HG03060 (cell line): Measurements from ENCODE around the gene SLC38A8.

ENCODE experiments used
- ATAC-seq: cut with Tn5 transposase; IDR thresholded peaks from one replicate; pipeline ENCODE4 v1.9.1; 2021; ENCODE audit warnings: low read depth, moderate number of reproducible peaks; ENCODE audit not compliant: unreplicated experiment

SLC38A8 gene

DNA sequence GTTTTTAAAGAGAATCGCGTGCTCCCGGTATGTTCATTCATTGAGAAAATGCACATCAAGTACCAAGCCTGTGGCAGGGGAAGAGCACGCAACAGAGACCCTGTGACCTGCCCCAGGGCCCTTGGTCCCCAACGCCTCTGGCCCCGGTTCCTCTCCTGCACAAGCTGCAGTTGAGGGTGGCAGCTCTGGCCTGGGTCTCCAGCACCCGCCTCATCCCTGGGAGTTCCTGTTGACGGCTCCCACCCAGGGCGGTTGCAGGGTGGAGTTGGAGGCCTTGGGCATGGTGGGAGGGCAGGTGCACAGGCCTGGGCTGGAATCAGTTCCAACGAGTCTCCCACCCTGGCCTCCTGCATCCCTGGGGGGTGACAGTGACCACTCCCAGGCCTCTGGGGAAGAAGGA, 69.5 kb downstream of the SLC38A8 start:
- ATAC-seq = no peak

DNA sequence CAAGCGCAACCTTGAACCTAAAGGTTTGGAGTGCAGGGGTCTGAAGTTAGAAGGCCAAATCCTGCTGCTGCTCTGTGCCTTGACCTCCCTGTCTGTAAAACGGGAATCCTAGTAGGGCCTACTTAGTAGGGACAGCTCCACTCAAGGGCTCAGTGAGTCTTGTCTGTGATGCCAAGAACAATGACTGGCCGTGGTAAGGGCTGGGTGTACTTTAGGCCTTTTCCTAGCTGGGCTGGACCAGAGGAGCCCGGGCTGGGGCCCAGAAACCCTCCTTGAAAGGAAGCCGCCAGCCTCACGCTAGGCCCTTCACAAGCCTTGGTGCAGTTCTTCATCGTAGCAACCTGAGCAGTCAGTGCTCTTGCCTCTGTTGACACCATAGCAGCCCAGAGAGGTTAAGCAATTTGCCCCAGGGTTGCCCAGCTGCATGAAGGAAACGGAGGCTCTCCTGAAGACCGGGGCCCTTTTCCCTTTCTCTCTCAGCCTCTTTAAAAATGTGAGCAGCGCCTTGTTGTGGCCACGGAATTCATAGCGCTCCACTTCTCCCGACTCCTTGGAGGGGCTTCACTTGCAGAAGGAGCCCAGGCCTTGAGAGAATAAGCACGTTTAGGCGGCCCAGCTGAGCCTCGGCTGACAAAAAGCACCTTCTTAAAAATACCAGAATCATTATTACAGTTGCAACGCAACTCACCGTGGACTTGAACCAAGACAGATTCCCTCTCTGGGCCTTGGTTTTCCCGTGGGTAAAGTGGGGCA, 70.2 kb downstream of the SLC38A8 start:
- no peak for ATAC-seq

DNA sequence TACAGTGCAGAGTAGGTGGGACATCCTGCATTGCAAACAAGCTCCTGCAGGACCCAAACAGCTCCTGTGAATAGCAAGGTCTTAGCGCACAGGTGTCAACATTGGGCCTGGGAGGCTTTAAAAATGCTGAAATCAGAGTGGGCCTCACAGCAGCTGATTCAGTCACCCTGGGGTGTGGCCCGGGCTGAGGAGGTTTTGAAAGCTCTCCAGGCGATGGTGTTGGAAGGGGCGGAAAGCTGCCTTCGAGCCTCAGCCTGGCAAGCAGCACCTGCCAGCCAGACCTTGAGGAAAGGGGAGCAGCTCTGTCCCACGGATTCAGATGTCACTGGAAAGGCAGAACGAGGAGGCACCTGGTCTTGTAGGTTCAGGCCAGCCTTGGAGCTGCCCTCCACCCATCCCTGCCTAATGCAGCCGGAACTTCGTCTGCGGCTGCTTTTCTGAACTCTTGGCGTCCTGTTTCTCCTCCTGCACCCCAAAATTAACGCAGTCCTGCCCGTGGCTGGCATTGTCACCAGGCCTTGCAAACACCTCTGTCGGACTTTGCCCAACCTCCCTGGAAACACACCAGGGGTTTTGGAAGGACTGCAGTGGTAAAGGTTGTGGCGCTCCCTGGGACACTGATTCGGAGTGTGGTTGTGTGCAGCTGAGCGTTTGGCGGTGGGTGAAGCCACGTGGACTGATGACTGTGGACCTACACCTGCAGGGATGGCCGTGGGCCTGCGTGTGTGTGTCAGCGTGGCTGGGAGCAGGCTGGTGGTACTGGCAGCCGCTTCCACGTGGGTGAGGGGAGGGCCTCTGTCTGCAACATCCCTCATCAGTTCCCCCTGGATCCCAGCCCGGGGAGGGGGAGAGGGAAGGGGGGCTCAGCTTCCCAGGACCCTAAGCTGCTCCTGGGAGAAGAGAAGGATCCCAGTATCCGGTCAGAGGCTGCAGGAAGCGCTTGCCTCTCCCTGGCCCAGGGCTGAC, 71.1 kb downstream of the SLC38A8 start:
- no peak for ATAC-seq

DNA sequence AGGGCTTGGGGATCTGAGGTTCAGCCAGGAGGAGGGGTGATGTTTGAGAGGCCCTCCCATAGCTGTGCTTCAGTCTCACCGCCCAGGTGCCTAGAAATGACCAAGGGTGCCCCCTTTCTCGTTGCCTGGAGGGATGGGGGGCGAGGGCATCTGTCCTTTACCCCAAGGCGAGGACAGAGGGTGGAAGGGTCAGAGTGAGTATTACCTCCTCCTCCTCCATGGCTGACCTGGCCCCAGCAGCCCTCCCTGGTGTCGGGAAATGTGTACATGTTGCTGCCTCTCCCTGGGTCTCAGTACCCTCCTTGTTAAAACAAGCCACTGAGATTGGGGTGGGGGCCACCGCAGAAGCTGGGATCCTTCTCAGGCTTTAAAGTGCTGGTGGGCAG, 72.2 kb downstream of the SLC38A8 start:
- no peak for ATAC-seq

DNA sequence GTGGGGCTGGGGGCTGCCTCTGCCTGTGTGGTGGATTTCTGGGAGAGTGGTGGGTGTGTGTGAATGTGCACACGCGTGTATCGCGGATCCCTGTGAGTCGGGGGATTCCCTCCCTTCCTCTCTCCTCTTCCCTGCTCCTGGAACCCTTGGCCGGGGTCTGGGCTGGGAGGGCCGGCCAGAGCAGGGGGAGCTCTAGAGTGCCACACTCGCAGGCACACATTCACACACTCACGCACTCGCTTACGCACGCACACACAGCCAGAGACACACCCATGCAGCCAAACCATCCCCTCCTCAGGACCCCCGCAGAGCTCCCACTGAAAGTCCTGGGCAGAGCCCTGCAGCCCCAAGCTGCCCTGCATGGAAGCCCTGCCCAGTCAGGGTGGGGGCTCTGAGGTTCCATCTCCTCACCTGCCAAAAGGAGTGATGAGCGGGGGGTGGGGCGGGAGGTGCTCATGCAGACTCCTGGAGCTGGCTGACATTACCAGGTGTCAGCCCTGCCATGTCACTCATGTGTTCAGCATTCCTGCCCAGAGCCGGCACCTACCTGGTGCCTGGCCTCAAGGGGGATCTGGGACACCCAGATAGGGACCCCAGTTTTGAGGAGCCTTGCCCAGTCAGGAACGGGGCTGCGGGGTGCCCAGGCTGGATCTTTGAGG, 72.7 kb downstream of the SLC38A8 start:
- no peak for ATAC-seq

DNA sequence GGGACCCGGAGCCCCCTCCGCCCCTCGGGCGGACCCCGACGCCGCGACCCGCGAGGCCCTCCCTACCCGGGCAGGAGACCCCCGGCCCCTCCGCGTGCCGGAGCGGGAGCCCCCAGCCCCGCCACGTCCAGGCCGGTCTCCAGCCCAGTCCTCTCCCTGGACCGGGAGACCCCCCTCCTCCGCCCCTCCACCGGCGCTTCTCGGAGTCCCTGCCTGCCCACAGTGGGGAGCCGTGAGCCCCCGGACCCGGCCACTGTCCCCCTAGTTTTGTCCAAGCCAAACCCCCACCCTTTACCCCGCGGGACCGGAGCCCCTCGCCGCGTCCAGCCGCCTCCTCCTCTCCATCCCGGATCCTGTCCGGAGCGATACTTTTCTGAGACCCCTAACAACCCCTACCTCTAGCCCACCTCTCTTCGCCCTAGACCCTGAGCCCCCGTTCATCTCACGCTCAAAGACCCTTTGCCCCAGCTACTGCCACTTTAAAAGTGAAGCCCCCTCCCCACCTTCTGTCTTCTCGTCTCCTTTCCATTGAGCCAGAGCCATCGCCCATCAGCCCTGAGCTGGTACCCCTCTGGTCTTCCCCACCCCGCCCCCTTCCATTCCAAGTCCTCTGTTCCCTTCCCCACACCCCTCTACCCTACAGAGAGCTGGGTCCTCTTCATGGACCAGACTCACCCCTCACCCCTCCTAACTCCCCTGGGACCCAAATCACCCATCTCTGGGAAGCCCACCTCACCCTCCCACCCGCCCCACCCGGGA, 73.5 kb downstream of the SLC38A8 start:
- ATAC-seq = no peak

DNA sequence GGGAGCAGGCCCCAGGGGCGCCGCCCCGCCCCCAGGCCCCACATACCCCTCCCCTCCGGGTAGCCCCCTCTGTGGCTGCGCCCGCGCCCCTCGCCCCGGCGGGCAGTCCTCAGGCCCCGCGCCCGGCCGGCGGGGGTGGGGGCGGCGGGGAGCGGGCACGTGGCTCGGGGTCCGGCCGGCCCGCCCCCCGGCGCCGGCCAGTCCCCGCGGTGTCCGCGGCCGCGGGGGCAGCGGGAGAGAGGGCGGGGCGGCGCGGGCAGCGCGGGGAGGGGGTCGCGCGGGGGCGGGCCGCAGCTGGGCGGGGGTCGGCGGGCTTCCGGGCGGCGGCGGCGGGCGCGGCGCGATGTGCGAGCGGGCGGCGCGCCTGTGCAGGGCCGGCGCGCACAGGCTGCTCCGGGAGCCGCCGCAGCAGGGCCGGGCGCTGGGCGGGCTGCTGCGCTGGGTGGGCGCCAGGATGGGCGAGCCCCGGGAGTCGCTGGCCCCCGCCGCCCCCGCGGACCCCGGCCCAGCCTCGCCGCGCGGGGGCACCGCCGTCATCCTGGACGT, 74.2 kb downstream of the SLC38A8 start:
- ATAC-seq = no peak

DNA sequence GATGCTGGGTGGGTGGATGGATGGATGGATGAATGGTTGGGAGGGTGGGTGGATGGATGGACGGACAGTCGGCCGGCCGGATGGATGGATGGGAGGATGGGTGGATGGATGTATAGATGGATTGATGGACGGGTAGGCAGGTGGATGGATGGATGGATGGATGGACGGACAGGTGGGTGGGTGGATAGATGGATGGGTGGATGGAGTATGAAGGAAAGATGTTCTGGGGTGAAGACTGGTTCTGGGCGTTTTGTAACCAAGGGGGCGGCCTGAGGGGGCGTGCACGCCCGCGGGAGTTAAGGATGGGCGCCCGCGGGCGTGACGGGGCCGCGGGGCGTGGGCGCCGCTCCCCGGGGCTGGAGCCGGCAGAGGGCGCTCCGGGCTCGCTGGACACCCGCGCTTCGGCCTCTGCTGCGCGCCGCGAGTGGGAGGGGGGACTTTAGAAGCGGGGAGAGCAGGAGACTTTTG, 74.7 kb downstream of the SLC38A8 start, which contains the start of gene NECAB2:
NECAB2 (plus strand) TSS at position 407 of the 468 bp plus-strand sequence. CDS start 405 bp downstream, outside the sequence.
- ATAC-seq = no peak

DNA sequence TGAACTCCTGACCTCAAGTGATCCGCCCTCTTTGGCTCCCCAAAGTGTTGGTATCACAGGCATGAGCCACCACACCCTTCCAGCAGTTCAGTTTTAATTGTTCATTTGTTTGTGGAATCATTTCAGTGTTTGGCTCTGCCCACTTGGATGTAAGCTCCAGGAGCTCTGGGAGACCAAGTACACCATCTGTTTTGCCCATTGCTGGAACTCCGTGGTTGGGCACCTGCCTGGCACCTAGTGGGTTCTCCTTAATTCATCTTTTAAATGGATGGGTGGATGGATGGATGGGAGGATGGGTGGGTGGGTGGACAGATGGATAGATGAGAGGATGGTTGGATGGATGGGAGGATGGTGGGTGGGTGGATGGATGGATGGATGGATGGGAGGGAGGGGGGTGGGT, 75.5 kb downstream of the SLC38A8 start:
- no peak for ATAC-seq

DNA sequence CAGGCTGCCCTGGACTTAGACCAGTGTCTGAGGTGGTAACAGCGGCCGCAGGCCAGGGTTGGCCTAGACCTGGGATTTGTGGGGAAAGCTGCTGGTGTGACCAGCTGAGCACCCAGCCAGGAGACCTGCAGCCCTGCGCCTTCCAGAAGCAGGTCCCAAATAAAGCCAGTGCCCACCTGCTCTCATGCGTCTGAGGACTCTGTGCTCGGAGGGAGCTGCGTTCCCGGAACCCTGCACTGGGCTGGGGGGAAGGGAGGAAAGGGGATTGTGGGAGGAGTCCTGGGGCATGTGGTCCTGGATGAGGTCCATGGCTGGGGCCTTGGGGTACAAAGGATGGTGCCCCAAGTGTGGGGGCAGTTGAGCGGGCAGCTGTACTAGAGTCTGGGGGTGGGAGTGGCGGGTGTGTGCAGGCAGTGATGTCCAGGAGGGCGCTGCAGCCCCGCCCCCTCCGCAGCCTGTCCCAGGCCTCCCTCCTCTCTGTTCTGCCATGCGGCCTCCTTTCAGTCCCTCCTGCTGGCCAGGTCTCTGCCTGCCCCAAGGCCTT, 76.4 kb downstream of the SLC38A8 start:
- ATAC-seq = no peak

DNA sequence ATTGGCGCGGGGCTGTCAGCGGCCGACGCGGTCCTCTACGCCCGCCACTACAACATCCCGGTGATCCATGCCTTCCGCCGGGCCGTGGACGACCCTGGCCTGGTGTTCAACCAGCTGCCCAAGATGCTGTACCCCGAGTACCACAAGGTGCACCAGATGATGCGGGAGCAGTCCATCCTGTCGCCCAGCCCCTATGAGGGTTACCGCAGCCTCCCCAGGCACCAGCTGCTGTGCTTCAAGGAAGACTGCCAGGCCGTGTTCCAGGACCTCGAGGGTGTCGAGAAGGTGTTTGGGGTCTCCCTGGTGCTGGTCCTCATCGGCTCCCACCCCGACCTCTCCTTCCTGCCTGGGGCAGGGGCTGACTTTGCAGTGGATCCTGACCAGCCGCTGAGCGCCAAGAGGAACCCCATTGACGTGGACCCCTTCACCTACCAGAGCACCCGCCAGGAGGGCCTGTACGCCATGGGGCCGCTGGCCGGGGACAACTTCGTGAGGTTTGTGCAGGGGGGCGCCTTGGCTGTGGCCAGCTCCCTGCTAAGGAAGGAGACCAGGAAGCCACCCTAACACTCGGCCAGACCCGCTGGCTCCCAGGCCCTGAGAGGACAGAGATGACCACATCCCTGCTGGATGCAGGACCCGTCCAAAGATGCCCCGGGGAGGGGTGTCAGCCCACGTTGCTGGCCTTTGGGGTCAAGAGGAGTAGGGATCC, 77.0 kb downstream of the SLC38A8 start:
- ATAC-seq = no peak

DNA sequence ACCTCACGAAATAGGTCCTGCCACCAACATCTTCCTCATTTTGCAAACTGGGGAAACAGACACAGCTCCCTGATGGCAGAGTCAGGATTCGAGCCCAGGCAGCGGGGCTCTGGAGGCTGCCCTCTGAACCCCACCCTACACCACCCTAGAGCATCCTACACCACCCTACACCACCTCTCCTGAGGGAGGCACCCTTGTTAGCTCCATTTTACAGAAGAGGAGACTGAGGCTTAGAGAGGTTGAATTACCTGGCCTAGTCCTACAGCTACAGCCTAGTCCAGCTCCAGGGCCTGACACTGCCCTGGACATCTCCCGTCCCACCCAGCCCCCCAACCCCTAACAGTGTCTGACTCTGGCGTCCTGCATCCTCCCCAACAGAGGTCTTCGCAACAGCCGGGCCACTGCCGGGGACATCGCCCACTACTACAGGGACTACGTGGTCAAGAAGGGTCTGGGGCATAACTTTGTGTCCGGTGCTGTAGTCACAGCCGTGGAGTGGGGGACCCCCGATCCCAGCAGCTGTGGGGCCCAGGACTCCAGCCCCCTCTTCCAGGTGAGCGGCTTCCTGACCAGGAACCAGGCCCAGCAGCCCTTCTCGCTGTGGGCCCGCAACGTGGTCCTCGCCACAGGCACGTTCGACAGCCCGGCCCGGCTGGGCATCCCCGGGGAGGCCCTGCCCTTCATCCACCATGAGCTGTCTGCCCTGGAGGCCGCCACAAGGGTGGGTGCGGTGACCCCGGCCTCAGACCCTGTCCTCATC, 77.7 kb downstream of the SLC38A8 start:
- ATAC-seq = no peak

DNA sequence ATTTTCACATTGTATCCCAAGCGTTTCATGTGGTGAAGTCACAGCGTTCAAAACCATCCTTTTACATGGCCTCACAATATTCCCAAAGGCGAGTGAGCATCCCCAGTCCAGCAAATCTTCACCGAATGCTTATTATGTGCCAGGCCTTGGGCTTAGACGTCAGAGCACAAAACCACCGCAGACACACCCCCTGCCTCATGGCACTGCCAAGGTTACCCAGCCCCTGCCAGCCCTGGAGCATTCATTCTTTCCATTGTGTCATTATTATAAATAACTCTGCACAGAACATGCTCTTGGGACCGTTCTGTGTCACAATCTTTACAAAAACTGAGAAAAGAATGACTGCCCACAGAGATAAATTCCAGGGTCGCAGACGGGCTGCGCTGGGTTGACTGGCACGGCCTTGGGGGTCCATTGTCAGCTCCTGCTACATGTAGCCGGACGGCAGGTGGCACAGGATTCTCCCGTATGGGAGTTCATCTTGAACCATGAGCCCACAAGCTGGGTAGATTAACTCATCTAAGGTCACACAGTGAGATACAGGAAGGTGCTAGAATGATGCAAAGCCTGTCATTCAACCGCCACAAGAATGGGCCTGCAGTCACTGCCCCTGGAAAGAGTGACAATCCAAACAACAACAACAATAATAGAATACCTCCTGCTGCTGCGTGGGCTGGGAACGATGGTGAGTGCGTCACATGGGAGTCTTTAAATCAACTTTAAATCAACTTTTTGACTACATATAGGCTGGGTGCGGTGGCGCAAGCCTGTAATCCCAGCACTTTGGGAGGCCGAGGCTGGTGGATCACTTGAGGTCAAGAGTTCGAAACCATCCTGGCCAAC, 79.1 kb downstream of the SLC38A8 start:
- ATAC-seq = no peak

DNA sequence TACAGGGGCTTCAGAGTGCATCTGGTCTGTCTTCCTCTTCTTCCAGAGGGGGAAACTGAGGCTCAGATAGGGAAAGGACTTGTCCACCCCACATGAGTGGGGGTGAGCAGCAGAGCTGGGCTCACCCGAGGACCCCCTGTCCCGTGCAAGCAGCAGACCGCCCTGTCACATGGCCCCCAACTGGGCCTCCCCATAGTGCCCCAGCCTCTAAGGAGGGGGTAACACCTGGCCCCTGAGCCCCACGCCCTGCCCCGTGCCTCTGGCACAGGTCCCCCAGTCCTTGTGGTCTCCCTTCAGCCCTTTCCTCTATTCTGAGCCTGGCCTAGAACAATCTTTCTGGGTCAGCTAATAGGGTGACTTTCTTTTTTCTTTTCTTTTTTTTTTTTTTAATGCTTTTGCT, 81.0 kb downstream of the SLC38A8 start:
- ATAC-seq = no peak

DNA sequence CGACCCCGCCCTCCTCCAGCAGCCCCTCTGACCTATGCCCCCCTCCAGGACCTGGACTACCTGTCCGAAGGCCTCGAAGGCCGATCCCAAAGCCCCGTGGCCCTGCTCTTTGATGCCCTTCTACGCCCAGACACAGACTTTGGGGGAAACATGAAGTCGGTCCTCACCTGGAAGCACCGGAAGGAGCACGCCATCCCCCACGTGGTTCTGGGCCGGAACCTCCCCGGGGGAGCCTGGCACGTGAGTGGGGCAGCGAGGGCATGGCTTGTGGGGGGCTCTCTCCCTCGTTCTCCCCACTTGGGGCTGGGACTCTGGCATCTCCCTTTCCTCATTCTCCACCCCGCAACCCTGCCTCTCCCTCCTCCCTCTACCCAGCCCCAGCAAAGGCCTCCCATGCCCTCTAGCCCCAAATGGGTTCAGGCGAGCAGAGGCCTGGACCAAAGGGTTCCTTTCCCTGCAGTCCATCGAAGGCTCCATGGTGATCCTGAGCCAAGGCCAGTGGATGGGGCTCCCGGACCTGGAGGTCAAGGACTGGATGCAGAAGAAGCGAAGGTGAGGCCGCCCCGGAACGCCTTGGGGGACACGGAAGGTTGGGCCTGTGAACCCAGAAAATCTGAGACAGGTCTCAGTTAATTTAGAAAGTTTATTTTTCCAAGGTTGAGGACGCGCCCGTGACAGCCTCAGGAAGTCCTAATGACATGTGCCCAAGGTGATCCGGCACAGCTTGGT, 81.9 kb downstream of the SLC38A8 start:
- ATAC-seq = no peak
